ENCODE measurements around the gene TUBB4B.

GRCh38 chr9:137275203-137275587, 34.1 kb downstream of the TUBB4B start:
- TF ChIP-seq RFX5 (IDR thresholded peaks at IDR 0.05) = no peak
- TF ChIP-seq POLR2A (IDR thresholded peaks at IDR 0.05; ENCODE audit: low read length) = no peak
- TF ChIP-seq CTCF (IDR thresholded peaks at IDR 0.05) = no peak
- no peak for TF ChIP-seq JUN (IDR thresholded peaks at IDR 0.05)
- TF ChIP-seq CHD2 (IDR thresholded peaks at IDR 0.05; ENCODE audit: low read length, partially characterized antibody) = no peak
- TF ChIP-seq FOSL2 (IDR thresholded peaks at IDR 0.05) = no peak
- no peak for TF ChIP-seq FOSL2 (CRISPR knock-in tag; IDR thresholded peaks at IDR 0.05)
- no peak for TF ChIP-seq MAX (IDR thresholded peaks at IDR 0.05)
- TF ChIP-seq SMC3 (IDR thresholded peaks at IDR 0.05) = no peak
- no peak for TF ChIP-seq MAFK (IDR thresholded peaks at IDR 0.05; ENCODE audit: partially characterized antibody)
- TF ChIP-seq RARB (CRISPR knock-in tag; IDR thresholded peaks at IDR 0.05) = no peak
- no peak for TF ChIP-seq ELK1 (IDR thresholded peaks at IDR 0.05; ENCODE audit: low read depth, low read length)
- no peak for TF ChIP-seq ZC3H11A (IDR thresholded peaks at IDR 0.05)
- TF ChIP-seq MAZ (IDR thresholded peaks at IDR 0.05; ENCODE audit: borderline replicate concordance, low read depth, low read length) = no peak

Measured in A549 (cell line).